Gastrocnemius medialis (tissue), 4 donors: Measurements from ENCODE around the gene PAK4.

Experiments
- POLR2A ChIP-seq, 2 donors: fragments of 450-650 bp; IDR thresholded peaks; one replicate each; pipeline ENCODE4 v1.6.1; 2017; ENCODE audit warnings: antibody characterized with exemption in 2 of 2, mild to moderate bottlenecking in 2 of 2, moderate library complexity in 2 of 2
- TF ChIP-seq, protein P1 (sequence below), 5 experiments: fragments of 450-650 bp in 3 of 5; fragments of 200-600 bp in 2 of 5; sonication (generic) in 2 of 5; IDR thresholded peaks in 4 of 5; conservative IDR thresholded peaks in 1 of 5; 1 replicate in 4 of 5; 2 replicates in 1 of 5; pipeline ENCODE4 v1.5.1; 2016 to 2019; ENCODE audit warnings: antibody characterized with exemption in 5 of 5, mild to moderate bottlenecking in 3 of 5, moderate library complexity in 3 of 5

DNA sequence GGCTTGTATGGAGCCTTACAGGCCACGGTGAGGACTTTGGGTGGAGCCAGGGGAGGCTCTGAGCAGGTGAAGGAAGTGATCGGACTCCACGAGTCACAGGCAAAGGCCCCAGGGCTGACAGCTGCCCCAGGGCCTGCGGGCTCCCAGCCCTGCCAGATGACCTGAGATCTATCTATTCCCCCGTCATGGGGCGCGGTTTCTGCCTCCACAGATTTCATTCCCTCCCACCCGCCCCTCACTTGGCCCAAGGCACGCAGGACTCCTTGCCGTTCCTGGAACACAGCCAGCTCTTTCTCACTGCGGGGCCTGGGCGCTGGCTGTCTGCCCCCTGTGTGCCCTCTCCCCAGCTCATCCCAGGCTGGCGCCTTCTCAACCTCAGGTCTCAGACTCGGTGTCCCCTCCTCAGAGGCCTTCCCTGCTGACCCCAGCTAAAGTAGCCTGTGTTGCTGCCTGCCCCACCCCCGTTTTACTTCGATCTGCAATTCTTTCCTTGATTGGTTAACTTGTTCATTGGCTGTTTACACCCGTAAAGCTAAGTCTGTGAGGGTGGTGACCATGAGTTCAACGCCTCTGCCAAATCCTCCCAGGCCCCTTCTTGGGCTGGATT lies 13.9 kb upstream of the PAK4 start:
- no peak for TF ChIP-seq POLR2A (IDR thresholded peaks at IDR 0.05)
- TF ChIP-seq, protein P1, sequence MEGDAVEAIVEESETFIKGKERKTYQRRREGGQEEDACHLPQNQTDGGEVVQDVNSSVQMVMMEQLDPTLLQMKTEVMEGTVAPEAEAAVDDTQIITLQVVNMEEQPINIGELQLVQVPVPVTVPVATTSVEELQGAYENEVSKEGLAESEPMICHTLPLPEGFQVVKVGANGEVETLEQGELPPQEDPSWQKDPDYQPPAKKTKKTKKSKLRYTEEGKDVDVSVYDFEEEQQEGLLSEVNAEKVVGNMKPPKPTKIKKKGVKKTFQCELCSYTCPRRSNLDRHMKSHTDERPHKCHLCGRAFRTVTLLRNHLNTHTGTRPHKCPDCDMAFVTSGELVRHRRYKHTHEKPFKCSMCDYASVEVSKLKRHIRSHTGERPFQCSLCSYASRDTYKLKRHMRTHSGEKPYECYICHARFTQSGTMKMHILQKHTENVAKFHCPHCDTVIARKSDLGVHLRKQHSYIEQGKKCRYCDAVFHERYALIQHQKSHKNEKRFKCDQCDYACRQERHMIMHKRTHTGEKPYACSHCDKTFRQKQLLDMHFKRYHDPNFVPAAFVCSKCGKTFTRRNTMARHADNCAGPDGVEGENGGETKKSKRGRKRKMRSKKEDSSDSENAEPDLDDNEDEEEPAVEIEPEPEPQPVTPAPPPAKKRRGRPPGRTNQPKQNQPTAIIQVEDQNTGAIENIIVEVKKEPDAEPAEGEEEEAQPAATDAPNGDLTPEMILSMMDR (IDR thresholded peaks at IDR 0.05 in 4 of 5, conservative IDR thresholded peaks at IDR 0.05 in 1 of 5), result no peak
